Lower lobe of right lung (tissue), 2 donors: ENCODE results near the gene NTN5. TPM values are rescaled to one million over a fixed set of nuclear protein-coding genes. Genes with fewer than 3 reads are reported as not detected.
A peak's percentile ranks its signal among the peaks of the same experiment; 100 is the strongest.

Experiments
- ATAC-seq, 2 donors: fragments of 200-7000 bp; cut with Tn5 transposase; one replicate each; pipeline ENCODE4 v1.9.1; 2020 to 2022; ENCODE audit warnings: mild to moderate bottlenecking in 2 of 2, moderate library complexity in 2 of 2
- DNase-seq: peaks from one replicate; pipeline ENCODE4 v3.0.0-alpha.2; 2020
- H3K27ac ChIP-seq: fragments of 200-600 bp; one replicate; pipeline ENCODE4 v1.8.0; 2022
- H3K27me3 ChIP-seq: fragments of 200-600 bp; one replicate; pipeline ENCODE4 v1.8.0; 2022; ENCODE audit warnings: low read depth
- H3K36me3 ChIP-seq: fragments of 200-600 bp; one replicate; pipeline ENCODE4 v1.8.0; 2022; ENCODE audit warnings: mild to moderate bottlenecking
- H3K4me1 ChIP-seq: fragments of 200-600 bp; one replicate; pipeline ENCODE4 v1.8.0; 2022
- H3K4me3 ChIP-seq: fragments of 200-600 bp; one replicate; pipeline ENCODE4 v1.8.0; 2022; ENCODE audit warnings: mild to moderate bottlenecking
- H3K9me3 ChIP-seq: fragments of 200-600 bp; one replicate; pipeline ENCODE4 v1.8.0; 2022
- intact Hi-C: fragments of 100-400 bp; cut with DNase I; formaldehyde crosslinking; loops from one replicate; pipeline ENCODE4 v1.11.0; 2022
- total RNA-seq: library from RNA; stranded (reverse); fragmentation: NEBNext Ultra II Directional; extraction: Animal tissue kit (Norgen Biotek cat#: 25700); gene quantifications from one replicate; pipeline ENCODE4 v1.2.1, GENCODE V29; 2021
- TF ChIP-seq, protein P1 (sequence below): fragments of 200-600 bp; IDR thresholded peaks from one replicate; pipeline ENCODE4 v1.8.0; 2022; ENCODE audit warnings: antibody characterized with exemption, mild to moderate bottlenecking
- donor health status: DM: no; HTN: yes; CAD: no; lungs with severe emphysema.

NTN5 gene
- total RNA-seq, 1 donor from 2014 or later: 0.24 TPM

- no peaks in the 10 kb centered on the region for H3K27me3 ChIP-seq
- peaks cover 33% of the 10 kb centered on the region for H3K4me1 ChIP-seq
- ATAC-seq: no peak
- DNase-seq: no peak
- peak overlapping the region; percentile 48 for H3K4me3 ChIP-seq
- intact Hi-C loops: no loop called here
- peak overlapping the region; percentile 81 for H3K27ac ChIP-seq
- no peaks in the 10 kb centered on the region for H3K9me3 ChIP-seq
- TF ChIP-seq, protein P1, sequence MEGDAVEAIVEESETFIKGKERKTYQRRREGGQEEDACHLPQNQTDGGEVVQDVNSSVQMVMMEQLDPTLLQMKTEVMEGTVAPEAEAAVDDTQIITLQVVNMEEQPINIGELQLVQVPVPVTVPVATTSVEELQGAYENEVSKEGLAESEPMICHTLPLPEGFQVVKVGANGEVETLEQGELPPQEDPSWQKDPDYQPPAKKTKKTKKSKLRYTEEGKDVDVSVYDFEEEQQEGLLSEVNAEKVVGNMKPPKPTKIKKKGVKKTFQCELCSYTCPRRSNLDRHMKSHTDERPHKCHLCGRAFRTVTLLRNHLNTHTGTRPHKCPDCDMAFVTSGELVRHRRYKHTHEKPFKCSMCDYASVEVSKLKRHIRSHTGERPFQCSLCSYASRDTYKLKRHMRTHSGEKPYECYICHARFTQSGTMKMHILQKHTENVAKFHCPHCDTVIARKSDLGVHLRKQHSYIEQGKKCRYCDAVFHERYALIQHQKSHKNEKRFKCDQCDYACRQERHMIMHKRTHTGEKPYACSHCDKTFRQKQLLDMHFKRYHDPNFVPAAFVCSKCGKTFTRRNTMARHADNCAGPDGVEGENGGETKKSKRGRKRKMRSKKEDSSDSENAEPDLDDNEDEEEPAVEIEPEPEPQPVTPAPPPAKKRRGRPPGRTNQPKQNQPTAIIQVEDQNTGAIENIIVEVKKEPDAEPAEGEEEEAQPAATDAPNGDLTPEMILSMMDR: no peak
- H3K36me3 ChIP-seq: peaks cover 32% of the 10 kb centered on the region
Measured at GRCh38 chr19:48613852-48614435, 58.9 kb downstream of the NTN5 start.

GRCh38 chr19:48613024-48613851 is 59.6 kb downstream of the NTN5 start:
- Histone ChIP-seq H3K4me1 (peaks cover 31% of the 10 kb centered on the region), H3K27me3 (no peaks in the 10 kb centered on the region), H3K27ac (peak overlapping the region; percentile 81), H3K9me3 (no peaks in the 10 kb centered on the region), H3K4me3 (peak overlapping the region; percentile 48), H3K36me3 (peaks cover 32% of the 10 kb centered on the region)
- DNase-seq (no peak), ATAC-seq (peak in 1 of 2 donors; percentile 2)
- TF ChIP-seq, protein P1: no peak
- intact Hi-C loops: no loop called here

DNA sequence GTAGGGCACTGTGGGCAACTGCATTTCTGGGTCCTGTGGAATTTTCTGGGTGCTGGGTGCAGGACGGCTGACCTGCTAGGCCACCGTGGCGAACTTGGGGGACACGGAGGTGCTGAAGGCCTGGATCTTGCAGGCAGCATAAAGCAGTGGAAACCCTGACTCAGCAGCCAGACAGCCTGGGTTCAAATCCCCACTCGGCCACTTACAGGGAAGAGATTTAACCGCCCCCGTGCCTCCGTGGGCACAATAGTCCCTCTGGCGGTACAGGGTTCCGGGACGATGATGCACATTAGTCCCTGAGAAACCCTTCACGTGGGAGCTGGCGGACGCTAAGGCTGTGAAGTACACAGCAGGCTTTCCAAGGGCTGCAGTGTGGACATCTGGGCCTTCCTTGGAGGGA is 60.9 kb downstream of the NTN5 start:
- H3K4me1 ChIP-seq: peaks cover 17% of the 10 kb centered on the region
- intact Hi-C loops: no loop called here
- no peak overlapping the region for H3K27ac ChIP-seq
- DNase-seq: no peak
- peaks cover 23% of the 10 kb centered on the region for H3K36me3 ChIP-seq
- TF ChIP-seq, protein P1: no peak
- no peaks in the 10 kb centered on the region for H3K9me3 ChIP-seq
- ATAC-seq: no peak
- no peak overlapping the region for H3K4me3 ChIP-seq
- no peaks in the 10 kb centered on the region for H3K27me3 ChIP-seq

Other genes starting within 250 kb of the NTN5 start
- 25.8 TPM for gene GRWD1, start 227.0 kb downstream of the NTN5 start, total RNA-seq
- gene KCNJ14, start 217.4 kb downstream of the NTN5 start, total RNA-seq: 0.71 TPM
- gene CYTH2, start 203.6 kb downstream of the NTN5 start, total RNA-seq: 75.2 TPM
- 7.1 TPM for gene LMTK3, start 161.2 kb downstream of the NTN5 start, total RNA-seq
- 14.4 TPM for gene SULT2B1, start 120.8 kb downstream of the NTN5 start, total RNA-seq
- not detected for gene SPACA4, start 66.3 kb downstream of the NTN5 start, total RNA-seq
- 34.1 TPM for gene FAM83E, start 57.9 kb downstream of the NTN5 start, total RNA-seq
- gene RPL18, start 53.8 kb downstream of the NTN5 start, total RNA-seq: 997 TPM
- gene SPHK2, start 53.5 kb downstream of the NTN5 start, total RNA-seq: 23.8 TPM
- gene DBP, start 35.6 kb downstream of the NTN5 start, total RNA-seq: 17.7 TPM
- gene CA11, start 26.8 kb downstream of the NTN5 start, total RNA-seq: 7.8 TPM
- 1.2 TPM for gene FUT2, start 23.0 kb upstream of the NTN5 start, total RNA-seq
- gene MAMSTR, start 46.7 kb upstream of the NTN5 start, total RNA-seq: 1.5 TPM
- gene RASIP1, start 67.6 kb upstream of the NTN5 start, total RNA-seq: 33.4 TPM
- gene IZUMO1, start 73.9 kb upstream of the NTN5 start, total RNA-seq: 2.9 TPM
- 13.2 TPM for gene FUT1, start 79.6 kb upstream of the NTN5 start, total RNA-seq
- gene FGF21, start 82.5 kb upstream of the NTN5 start, total RNA-seq: not detected
- 60.7 TPM for gene BCAT2, start 138.0 kb upstream of the NTN5 start, total RNA-seq
- gene HSD17B14, start 163.5 kb upstream of the NTN5 start, total RNA-seq: 22.7 TPM
- gene PLEKHA4, start 195.6 kb upstream of the NTN5 start, total RNA-seq: 21.2 TPM
- 80.4 TPM for gene PPP1R15A, start 199.4 kb upstream of the NTN5 start, total RNA-seq
- not detected for gene TULP2, start 225.7 kb upstream of the NTN5 start, total RNA-seq
- 310 TPM for gene NUCB1, start 227.3 kb upstream of the NTN5 start, total RNA-seq